HepG2 (cell line): ENCODE results near the gene TOX2. TPM values are rescaled to one million over a fixed set of nuclear protein-coding genes. Genes with fewer than 3 reads are reported as not detected.

Source experiments
- ATAC-seq: fragments of 200-7000 bp; cut with Tn5 transposase; 3 replicates; pipeline ENCODE4 v1.9.1; 2020; ENCODE audit warnings: mild to moderate bottlenecking, moderate library complexity
- BruUV-seq: library from RNA; stranded (reverse); fragments of 400-500 nt; replicated peaks from 2 replicates; lab custom pipeline; 2021; lab: Mats Ljungman, UMichigan
- CTCF ChIA-PET: fragments of 300-600 bp; formaldehyde crosslinking; extraction: SDS; loops from one replicate; lab custom pipeline; 2021; ENCODE audit warnings: low total read pairs, inconsistent platforms, low intra/inter-chr PET ratio; lab: Yijun Ruan, JAX
- POLR2A ChIA-PET: fragments of 350-600 bp; sonication (Branson Sonifier 250); formaldehyde crosslinking; loops from one replicate; lab custom pipeline; 2020; ENCODE audit warnings: antibody characterized with exemption, inconsistent platforms; lab: Yijun Ruan, JAX
- DNase-seq: peaks from one replicate; pipeline ENCODE4 v3.0.0-alpha.2; 2015; ENCODE audit warnings: low spot score
- FAIRE-seq: peaks from 3 replicates; lab custom pipeline; 2011; peaks lifted over from hg19 to GRCh38; lab: Jason Lieb, UNC
- H2AFZ ChIP-seq: one replicate; pipeline ENCODE4 v1.6.1; 2011; ENCODE audit warnings: low read length, inconsistent platforms
- H3K27ac ChIP-seq: fragments of 300-600 bp; 3 replicates; pipeline ENCODE4 v1.8.0; 2011; ENCODE audit warnings: mixed run types, mild to moderate bottlenecking, mixed read lengths, low read length, inconsistent platforms; ENCODE audit not compliant: insufficient read depth; ENCODE audit errors: extremely low read length
- H3K27me3 ChIP-seq, 2 experiments: fragments of 200-600 bp in 1 of 2; 2 replicates in 1 of 2; 3 replicates in 1 of 2; pipeline versions ENCODE4 v1.6.0 to v1.8.0; 2011; ENCODE audit warnings: low read length in 2 of 2, mild to moderate bottlenecking in 2 of 2, moderate library complexity in 2 of 2, inconsistent platforms in 1 of 2; ENCODE audit not compliant: insufficient read depth in 2 of 2, control insufficient read depth in 1 of 2
- H3K36me3 ChIP-seq, 2 experiments: fragments of 200-600 bp in 1 of 2; replicated peaks in 1 of 2; 2 replicates in 1 of 2; 3 replicates in 1 of 2; pipeline versions ENCODE4 v1.5.1 to v1.8.0; 2011; ENCODE audit warnings: low read length in 2 of 2, inconsistent platforms in 1 of 2; ENCODE audit not compliant: insufficient read depth in 2 of 2, control insufficient read depth in 1 of 2
- H3K4me1 ChIP-seq: 2 replicates; pipeline ENCODE4 v1.5.1; 2012; ENCODE audit warnings: low read length, inconsistent platforms; ENCODE audit not compliant: insufficient read depth
- H3K4me2 ChIP-seq: 2 replicates; pipeline ENCODE4 v1.6.0; 2011; ENCODE audit warnings: low read depth, low read length, inconsistent platforms
- H3K4me3 ChIP-seq, 3 experiments: fragments of 200-600 bp in 1 of 3; sonication (generic), shearing (Covaris generic) in 1 of 3; replicated peaks in 1 of 3; 2 replicates each; pipeline ENCODE4 v1.5.1; 2011 to 2016; ENCODE audit warnings: low read length in 3 of 3, inconsistent platforms in 2 of 3, low read depth in 2 of 3, mild to moderate bottlenecking in 2 of 3, control low read depth in 1 of 3, mixed read lengths in 1 of 3; ENCODE audit not compliant: insufficient read depth in 1 of 3
- H3K79me2 ChIP-seq: one replicate; pipeline ENCODE4 v1.6.1; 2011; ENCODE audit warnings: low read length, inconsistent platforms; ENCODE audit not compliant: insufficient read depth
- H3K9ac ChIP-seq: 2 replicates; pipeline ENCODE4 v1.6.0; 2011; ENCODE audit warnings: mild to moderate bottlenecking, low read depth, low read length, inconsistent platforms; ENCODE audit not compliant: insufficient read depth
- H3K9me3 ChIP-seq: 2 replicates; pipeline ENCODE4 v1.5.1; 2012; ENCODE audit warnings: mild to moderate bottlenecking, low read length
- H4K20me1 ChIP-seq: 2 replicates; pipeline ENCODE4 v1.6.0; 2011; ENCODE audit warnings: inconsistent platforms, mild to moderate bottlenecking, low read length, moderate library complexity; ENCODE audit not compliant: insufficient read depth
- BRD4 ChIP-seq: sonication (generic); formaldehyde crosslinking; IDR thresholded peaks from 2 replicates; pipeline ENCODE4 v1.4.0; 2020; ENCODE audit warnings: missing genetic modification reagents
- CCAR2 ChIP-seq: fragments of 200-400 bp; formaldehyde crosslinking; optimal IDR thresholded peaks from 2 replicates; pipeline ENCODE3; 2018; ENCODE audit warnings: low read depth, mild to moderate bottlenecking, low read length, moderate library complexity
- CREB1 ChIP-seq, 2 experiments: fragments of 450-650 bp in 1 of 2; IDR thresholded peaks; 2 replicates each; pipeline ENCODE4 v1.6.1; 2016 to 2017; ENCODE audit warnings: control low read depth in 1 of 2, mild to moderate bottlenecking in 1 of 2, missing compliant biosample characterization in 1 of 2, missing genetic modification characterization in 1 of 2
- MAFG ChIP-seq: sonication (generic); formaldehyde crosslinking; IDR thresholded peaks from 2 replicates; pipeline ENCODE4 v1.5.1; 2020; ENCODE audit warnings: mild to moderate bottlenecking, missing genetic modification reagents
- NCOA1 ChIP-seq: sonication (generic); formaldehyde crosslinking; IDR thresholded peaks from 2 replicates; pipeline ENCODE4 v1.9.0; 2021; ENCODE audit warnings: missing genetic modification reagents
- RFX5 ChIP-seq: IDR thresholded peaks from 2 replicates; pipeline ENCODE4 v1.6.1; 2011; ENCODE audit warnings: low read depth, low read length, improper control_type of control experiment
- SMARCE1 ChIP-seq: fragments of 450-650 bp; IDR thresholded peaks from 2 replicates; pipeline ENCODE4 v1.6.1; 2017; ENCODE audit warnings: borderline replicate concordance
- TBP ChIP-seq: sonication (generic); formaldehyde crosslinking; IDR thresholded peaks from 2 replicates; pipeline ENCODE4 v1.5.0; 2020; ENCODE audit warnings: missing genetic modification reagents
- ZNF781 ChIP-seq: sonication (generic); formaldehyde crosslinking; IDR thresholded peaks from 2 replicates; pipeline ENCODE4 v1.5.1; 2020; ENCODE audit warnings: borderline replicate concordance, mild to moderate bottlenecking, missing genetic modification reagents; ENCODE audit errors: not compliant biosample characterization
- WGBS: methylation state at CpG from one replicate; pipeline ENCODE4 v1.1.6; 2017; ENCODE audit warnings: low lambda C conversion rate; 5-methylcytosine and 5-hydroxymethylcytosine counted together
- in situ Hi-C: cut with HindIII; loops from 2 replicates; pipeline ENCODE4 v1.10.0; 2017; ENCODE audit warnings: low pct_unique_long_range_greater_than_20kb; ENCODE audit not compliant: extremely low pct_ligation_motif_present
- intact Hi-C: fragments of 100-400 bp; cut with micrococcal nuclease; formaldehyde crosslinking; loops from one replicate; pipeline ENCODE4 v1.10.0; 2022; ENCODE audit not compliant: unreplicated experiment
- polyA plus RNA-seq, 8 experiments: library from polyadenylated mRNA; depleted of rRNA in 3 of 8; stranded (reverse) in 7 of 8; unstranded in 1 of 8; fragments of >200 nt; fragmentation: Illumina TruSeq in 4 of 8; extraction: Trizol in 4 of 8; gene quantifications; 2 replicates each; pipeline versions ENCODE4 v1.2.1 to v1.2.3, GENCODE V29; 2011 to 2016; ENCODE audit warnings: low read depth in 4 of 8, missing spikeins in 1 of 8, mixed read lengths in 1 of 8; ENCODE audit not compliant: insufficient read depth in 1 of 8
- total RNA-seq, 5 experiments: library from RNA; depleted of rRNA; stranded (reverse); fragments of >200 nt; fragmentation: Illumina TruSeq; extraction: Trizol; gene quantifications; 2 replicates each; pipeline ENCODE4 v1.2.3, GENCODE V29; 2016; ENCODE audit warnings: low read depth in 1 of 5

The TOX2 gene
- total and polyA plus RNA-seq, 2 of the 13 experiments (the other 11 are each of a cell fraction or from before 2014, with no cell fraction given), result not detected

DNA sequence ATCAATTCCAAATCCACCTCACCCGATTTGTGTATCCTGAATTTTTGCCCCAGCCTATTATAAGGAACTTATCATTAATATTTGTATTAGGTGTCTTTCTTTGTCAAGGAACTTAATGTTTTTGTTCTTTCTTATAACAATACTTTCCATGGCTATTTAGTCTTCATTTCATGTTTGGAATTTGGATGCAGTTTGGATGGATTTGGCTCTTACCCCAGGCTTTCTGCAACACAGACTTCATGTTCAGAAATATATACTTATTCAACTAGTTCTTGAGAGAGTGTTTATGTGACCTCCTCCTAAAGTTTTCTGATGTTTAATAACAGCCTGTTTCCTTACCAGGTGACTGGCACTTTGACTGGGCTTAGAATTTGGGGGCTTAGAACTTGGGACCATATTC, 35.9 kb upstream of the TOX2 start (continued):
- TF ChIP-seq TBP (CRISPR knock-in tag) (no peak), SMARCE1 (no peak), CREB1 (IDR thresholded peaks at IDR 0.05) (no peak), CREB1 (CRISPR knock-in tag; IDR thresholded peaks at IDR 0.05) (no peak), ZNF781 (no peak)

DNA sequence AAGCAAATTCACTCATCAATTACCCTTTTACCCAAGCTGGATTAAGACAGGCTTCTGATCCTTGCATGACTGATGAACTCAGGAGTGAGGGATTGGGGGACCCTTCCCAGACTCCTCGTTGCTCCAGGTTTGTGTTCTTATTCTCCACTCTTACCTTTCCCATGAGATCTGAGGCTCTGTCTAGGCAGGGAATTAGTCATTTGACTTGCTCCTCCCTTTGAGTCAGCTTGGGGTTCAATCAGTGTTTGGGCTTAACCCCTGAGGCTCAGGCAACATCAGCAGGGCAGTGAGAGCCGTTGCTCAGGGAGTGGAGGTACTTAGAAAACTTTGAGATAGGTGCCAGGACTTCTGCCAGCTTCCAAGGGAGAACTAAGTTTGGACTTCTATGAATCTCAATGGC, 20.7 kb upstream of the TOX2 start:
- no TSS peak for BruUV-seq
- H3K79me2 ChIP-seq, result no peaks in the 10 kb centered on the region
- intact Hi-C loops (no loop called here), in situ Hi-C loops (no loop called here)
- DNase-seq (no peak), FAIRE-seq (no peak), ATAC-seq (no peak)
- no peaks in the 10 kb centered on the region for H3K4me1 ChIP-seq
- ChIA-PET CTCF (no interaction called here), POLR2A (no interaction called here)
- no peaks in the 10 kb centered on the region for H3K36me3 ChIP-seq
- 0% methylated on average over 2 of the region's 2 CpGs for WGBS
- H3K4me3 ChIP-seq, result no peak overlapping the region
- H3K27ac ChIP-seq, result no peak overlapping the region
- no peaks in the 10 kb centered on the region; a peak in 1 of 5 replicates for H3K27me3 ChIP-seq
- no peaks in the 10 kb centered on the region for H3K9me3 ChIP-seq
- H3K9ac ChIP-seq, result no peak overlapping the region
- no peaks in the 10 kb centered on the region for H4K20me1 ChIP-seq
- H2AFZ ChIP-seq, result no peak overlapping the region
- TF ChIP-seq NCOA1 (CRISPR knock-in tag) (no peak), MAFG (CRISPR knock-in tag) (no peak), RFX5 (no peak), BRD4 (no peak)
- H3K4me2 ChIP-seq, result no peak overlapping the region

GRCh38 chr20:43894491-43894890, 20.2 kb upstream of the TOX2 start:
- no peak overlapping the region for H3K27ac ChIP-seq
- H3K27me3 ChIP-seq, result no peaks in the 10 kb centered on the region; a peak in 1 of 5 replicates
- FAIRE-seq (no peak), DNase-seq (no peak)
- POLR2A ChIA-PET, result no interaction called here
- WGBS, result 3% methylated on average over 4 of the region's 4 CpGs
- no peaks in the 10 kb centered on the region for H3K4me1 ChIP-seq
- no peak overlapping the region for H3K4me3 ChIP-seq
- H3K9ac ChIP-seq, result no peak overlapping the region
- CTCF ChIA-PET, result no interaction called here
- H3K36me3 ChIP-seq, result no peaks in the 10 kb centered on the region
- in situ Hi-C loops (no loop called here), intact Hi-C loops (no loop called here)
- no peaks in the 10 kb centered on the region for H4K20me1 ChIP-seq
- no peak for TF ChIP-seq CCAR2
- TF ChIP-seq, all 625 proteins: peak for 0
- Histone ChIP-seq H2AFZ (no peak overlapping the region), H3K79me2 (no peaks in the 10 kb centered on the region), H3K9me3 (no peaks in the 10 kb centered on the region), H3K4me2 (no peak overlapping the region)
- no TSS peak for BruUV-seq
- no peak for ATAC-seq
